ENCODE results near the gene LRP8. TPM values are rescaled to one million over a fixed set of nuclear protein-coding genes. Genes with fewer than 3 reads are reported as not detected.
A peak's percentile ranks its signal among the peaks of the same experiment; 100 is the strongest.

The LRP8 gene
- total and polyA plus RNA-seq, 12 donors: 0.37 to 4.7 (median 2.2) TPM

DNA sequence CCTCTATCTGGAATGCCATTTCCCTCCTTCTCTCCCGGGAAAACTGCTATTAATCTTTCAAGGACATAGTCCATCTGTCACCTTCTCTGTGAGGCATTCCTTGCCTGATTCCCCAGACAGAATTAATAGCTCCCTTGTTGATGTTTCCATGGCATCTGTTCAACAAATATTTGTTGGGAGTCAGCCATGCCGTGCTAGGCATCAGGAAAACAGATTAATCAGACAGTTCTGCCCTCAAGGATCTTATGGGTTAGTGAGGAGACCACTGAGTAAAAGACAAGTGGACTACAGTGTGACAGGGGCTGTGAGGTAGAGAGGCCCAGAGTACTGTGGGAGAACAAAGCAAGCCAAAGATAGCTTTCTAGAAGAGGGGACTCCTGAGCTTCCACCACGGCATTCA is 78.2 kb downstream of the LRP8 start:
- Histone ChIP-seq H3K27ac (no peak overlapping the region), H3K9me3 (no peaks in the 10 kb centered on the region), H3K4me1 (no peaks in the 10 kb centered on the region), H3K36me3 (peaks cover 0 to 38% (median 0%) of the 10 kb centered on the region in 9 donors), H3K27me3 (no peaks in the 10 kb centered on the region), H3K4me3 (no peak overlapping the region)
- DNase-seq (no peak), ATAC-seq (peak in 4 of 8 donors; percentile 14 to 55 (median 42))
- WGBS, 2 donors: 25 to 39% methylated on average over 3 of the region's 3 CpGs
- no peak for TF ChIP-seq CTCF (IDR thresholded peaks at IDR 0.05)
- intact Hi-C loops (cut with DNase I): no loop called here

DNA sequence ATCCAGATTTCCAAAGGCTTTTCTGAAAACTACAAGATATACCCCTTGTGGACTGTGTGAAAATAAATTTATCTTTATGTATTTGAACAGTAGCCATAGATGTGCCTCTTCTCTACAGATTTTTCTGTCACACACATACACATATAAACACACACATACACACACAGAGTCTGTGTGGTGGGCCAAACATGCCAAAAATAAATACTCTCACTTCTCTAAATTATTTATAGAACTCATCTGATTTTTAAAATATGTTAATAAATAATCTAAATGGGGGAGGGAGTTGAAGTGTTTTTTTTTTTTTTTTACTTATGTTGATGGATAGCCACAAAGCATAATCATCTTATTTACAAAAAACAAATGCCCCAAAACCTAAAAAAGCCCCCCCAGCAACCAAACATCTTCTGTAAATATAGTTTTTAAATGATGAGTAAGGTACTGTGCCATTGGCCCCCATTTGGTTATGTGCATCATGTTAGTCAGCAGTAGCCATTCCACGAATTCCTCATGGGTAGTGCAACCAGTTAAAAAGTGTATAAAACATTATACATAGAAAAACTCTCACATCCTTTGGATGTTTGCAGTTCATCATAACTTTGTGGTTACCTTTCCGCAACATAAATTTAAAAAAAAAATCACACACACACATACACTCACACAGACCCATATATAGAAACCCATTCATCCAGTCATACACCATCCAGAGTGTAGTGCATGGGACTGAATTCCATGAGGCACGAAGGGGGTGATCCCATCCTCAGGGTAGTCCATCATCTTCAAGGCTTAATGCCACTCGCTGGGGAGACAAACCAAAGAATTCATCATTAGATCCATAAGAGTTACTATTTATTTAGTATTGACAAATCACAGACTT is 81.4 kb downstream of the LRP8 start:
- intact Hi-C loops (cut with DNase I): no loop called here
- H3K4me1 ChIP-seq: no peaks in the 10 kb centered on the region
- peaks cover 0 to 30% (median 0%) of the 10 kb centered on the region in 9 donors for H3K36me3 ChIP-seq
- H3K27me3 ChIP-seq: no peaks in the 10 kb centered on the region
- 74 to 96% methylated on average over 4 of the region's 4 CpGs for WGBS, 2 donors
- no peaks in the 10 kb centered on the region for H3K9me3 ChIP-seq
- ATAC-seq: no peak
- H3K4me3 ChIP-seq: no peak overlapping the region
- DNase-seq: no peak
- no peak for TF ChIP-seq CTCF (IDR thresholded peaks at IDR 0.05)
- H3K27ac ChIP-seq: no peak overlapping the region

GRCh38 chr1:53244141-53244540 is 83.7 kb downstream of the LRP8 start:
- H3K27ac ChIP-seq: no peak overlapping the region
- intact Hi-C loops (cut with DNase I): no loop called here
- peaks cover 0 to 2% (median 0%) of the 10 kb centered on the region in 9 donors for H3K4me1 ChIP-seq
- H3K27me3 ChIP-seq: no peaks in the 10 kb centered on the region
- TF ChIP-seq CTCF (IDR thresholded peaks at IDR 0.05): no peak
- DNase-seq (no peak), ATAC-seq (no peak)
- no peaks in the 10 kb centered on the region for H3K9me3 ChIP-seq
- peaks cover 0 to 9% (median 0%) of the 10 kb centered on the region in 9 donors for H3K36me3 ChIP-seq
- 46 to 51% methylated on average over 4 of the region's 4 CpGs for WGBS, 2 donors
- no peak overlapping the region for H3K4me3 ChIP-seq

GRCh38 chr1:53242381-53242780 is 85.5 kb downstream of the LRP8 start:
- intact Hi-C loops (cut with DNase I): no loop called here
- no peak overlapping the region for H3K4me3 ChIP-seq
- peaks cover under 1 to 13% (median 10%) of the 10 kb centered on the region in 9 donors for H3K4me1 ChIP-seq
- H3K36me3 ChIP-seq: no peaks in the 10 kb centered on the region
- WGBS, 2 donors: 61 to 66% methylated on average over 4 of the region's 4 CpGs
- no peak for TF ChIP-seq CTCF (IDR thresholded peaks at IDR 0.05)
- DNase-seq (no peak), ATAC-seq (no peak)
- H3K9me3 ChIP-seq: no peaks in the 10 kb centered on the region
- no peak overlapping the region for H3K27ac ChIP-seq
- H3K27me3 ChIP-seq: no peaks in the 10 kb centered on the region

Measured in heart right ventricle (tissue), 16 donors.